ENCODE results near the gene TRAF2.

The TRAF2 gene

GRCh38 chr9:136860529-136860928 is 25.8 kb upstream of the TRAF2 start:
- DNase-seq = no peak
- peaks cover 87% of the 10 kb centered on the region for H3K36me3 ChIP-seq

GRCh38 chr9:136860933-136861873 is 25.1 kb upstream of the TRAF2 start:
- TF ChIP-seq CTCF (IDR thresholded peaks at IDR 0.05; ENCODE audit: low read depth, low read length) = no peak

More at GRCh38 chr9:136860529-136860928, 25.8 kb upstream of the TRAF2 start:
- Histone ChIP-seq H3K4me3 (ENCODE audit: low read depth, low read length) (no peak overlapping the region), H3K27ac (peak overlapping the region; percentile 23; the same call in 1 of the 2 replicates), H3K9me3 (ENCODE audit: severe bottlenecking) (no peaks in the 10 kb centered on the region), H3K27me3 (ENCODE audit: insufficient read depth, low read depth, severe bottlenecking) (no peaks in the 10 kb centered on the region)
- TF ChIP-seq CTCF (IDR thresholded peaks at IDR 0.05; ENCODE audit: low read depth, low read length) = no peak

GRCh38 chr9:136861874-136862457 is 24.4 kb upstream of the TRAF2 start:
- H3K27me3 ChIP-seq (ENCODE audit: insufficient read depth, low read depth, severe bottlenecking) = no peaks in the 10 kb centered on the region
- H3K36me3 ChIP-seq = peaks cover 79% of the 10 kb centered on the region
- no peak overlapping the region for H3K4me3 ChIP-seq (ENCODE audit: low read depth, low read length)
- DNase-seq = no peak
- H3K27ac ChIP-seq = no peak overlapping the region
- H3K9me3 ChIP-seq (ENCODE audit: severe bottlenecking) = peaks cover 3% of the 10 kb centered on the region
- TF ChIP-seq CTCF (IDR thresholded peaks at IDR 0.05; ENCODE audit: low read depth, low read length) = no peak

More at GRCh38 chr9:136860933-136861873, 25.1 kb upstream of the TRAF2 start:
- H3K4me3 ChIP-seq (ENCODE audit: low read depth, low read length) = no peak overlapping the region
- no peak overlapping the region for H3K27ac ChIP-seq
- DNase-seq = no peak
- peaks cover 87% of the 10 kb centered on the region for H3K36me3 ChIP-seq
- H3K27me3 ChIP-seq (ENCODE audit: insufficient read depth, low read depth, severe bottlenecking) = no peaks in the 10 kb centered on the region
- H3K9me3 ChIP-seq (ENCODE audit: severe bottlenecking) = no peaks in the 10 kb centered on the region

GRCh38 chr9:136862849-136863622 is 23.3 kb upstream of the TRAF2 start:
- no peak for TF ChIP-seq CTCF (IDR thresholded peaks at IDR 0.05; ENCODE audit: low read depth, low read length)
- DNase-seq = no peak
- no peak overlapping the region for H3K4me3 ChIP-seq (ENCODE audit: low read depth, low read length)
- H3K9me3 ChIP-seq (ENCODE audit: severe bottlenecking) = peaks cover 9% of the 10 kb centered on the region
- H3K36me3 ChIP-seq = peaks cover 73% of the 10 kb centered on the region
- H3K27ac ChIP-seq = no peak overlapping the region
- no peaks in the 10 kb centered on the region for H3K27me3 ChIP-seq (ENCODE audit: insufficient read depth, low read depth, severe bottlenecking)

GRCh38 chr9:136863623-136864273 is 22.6 kb upstream of the TRAF2 start:
- H3K36me3 ChIP-seq = peaks cover 66% of the 10 kb centered on the region
- H3K27me3 ChIP-seq (ENCODE audit: insufficient read depth, low read depth, severe bottlenecking) = no peaks in the 10 kb centered on the region
- no peak for DNase-seq
- H3K27ac ChIP-seq = no peak overlapping the region
- H3K4me3 ChIP-seq (ENCODE audit: low read depth, low read length) = no peak overlapping the region
- no peak for TF ChIP-seq CTCF (IDR thresholded peaks at IDR 0.05; ENCODE audit: low read depth, low read length)
- peaks cover 9% of the 10 kb centered on the region for H3K9me3 ChIP-seq (ENCODE audit: severe bottlenecking)

Data from WERI-Rb-1 (cell line).